Motor neuron (in vitro differentiated cells): ENCODE data around the gene TNNI3K. TPM values are rescaled to one million over a fixed set of nuclear protein-coding genes. Genes with fewer than 3 reads are reported as not detected.
"Not testable (repeated sequence)": the region's sequence is repeated elsewhere in the genome, so short reads cannot be mapped to it uniquely, and the experiment has no call there.

Experiments used
- ATAC-seq, 8 experiments: fragments of 200-7000 bp; cut with Tn5 transposase; replicated peaks in 6 of 8; 2 replicates each; pipeline ENCODE4 v1.8.0; 2021; ENCODE audit warnings: mild to moderate bottlenecking in 8 of 8, moderate library complexity in 8 of 8
- H3K27ac ChIP-seq, 2 donors: fragments of 250-450 bp; sonication (Bioruptor Pico); 2 replicates each; pipeline ENCODE4 v1.9.0; 2021; ENCODE audit warnings: antibody characterized with exemption in 2 of 2, mild to moderate bottlenecking in 2 of 2, moderate library complexity in 1 of 2
- H3K4me1 ChIP-seq, 2 donors: fragments of 250-450 bp; sonication (Bioruptor Pico); replicated peaks in 1 of 2; 2 replicates each; pipeline ENCODE4 v1.6.1; 2021; ENCODE audit warnings: antibody characterized with exemption in 2 of 2, mild to moderate bottlenecking in 2 of 2, moderate library complexity in 1 of 2
- H3K4me3 ChIP-seq, 5 donors: fragments of 250-450 bp; sonication (Bioruptor Pico); 2 replicates each; pipeline ENCODE4 v1.9.0; 2021; ENCODE audit warnings: antibody characterized with exemption in 5 of 5, mild to moderate bottlenecking in 5 of 5, moderate library complexity in 4 of 5
- WGBS, 10 experiments: fragments of 450-650 bp; shearing (Covaris generic); methylation state at CpG; one replicate each; pipeline ENCODE4 v1.0.0; 2022; 5-methylcytosine and 5-hydroxymethylcytosine counted together
- in situ Hi-C, 9 experiments: fragments of 400-800 bp; cut with MboI; loops; one replicate each; pipeline ENCODE4 v1.15.0; 2021; ENCODE audit warnings: low sequenced_read_pairs in 9 of 9, low pct_unique_long_range_greater_than_20kb in 2 of 9; ENCODE audit not compliant: unreplicated experiment in 9 of 9
- total RNA-seq, 8 experiments: library from RNA; unstranded; fragments of 300-600 nt; gene quantifications; 2 replicates each; pipeline versions ENCODE4 v1.2.3 to v1.2.4, GENCODE V29; 2022

The TNNI3K gene
- total RNA-seq, 8 experiments from 2014 or later = 0.08 to 5.3 (median 1.6) TPM; not detected in 2

DNA sequence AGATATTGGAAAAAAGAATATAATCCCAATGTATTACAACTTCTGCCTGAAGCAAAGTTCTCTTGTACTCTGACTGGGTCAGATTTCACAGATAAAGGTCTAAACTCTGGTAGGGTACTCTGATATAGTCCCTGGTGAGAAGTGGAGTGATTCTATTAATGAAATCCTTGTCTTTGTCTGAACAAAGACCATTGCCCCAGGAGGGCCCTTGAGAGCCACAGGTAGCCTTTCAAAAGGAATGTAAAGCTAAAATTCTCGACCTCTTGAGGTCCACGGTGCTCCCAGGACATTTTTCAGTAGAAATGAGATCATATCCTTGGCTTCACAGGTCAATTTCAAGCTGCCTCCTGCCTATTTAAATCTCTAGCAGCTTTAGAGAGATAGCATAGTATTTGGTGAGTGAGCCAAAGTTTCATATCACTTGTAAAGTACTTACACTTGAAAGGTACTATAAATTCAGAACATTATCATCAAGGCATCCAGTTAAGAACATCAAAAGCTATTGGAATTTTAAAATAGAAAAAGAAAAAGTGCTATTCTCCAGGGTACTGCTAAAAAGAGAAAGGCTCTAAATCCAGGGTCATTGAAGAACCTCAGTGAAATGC is 10.1 kb downstream of the TNNI3K start:
- H3K4me1 ChIP-seq = peaks cover 6 to 9% of the 10 kb centered on the region in 2 donors
- no peak overlapping the region for H3K27ac ChIP-seq
- WGBS, 10 experiments = 0% methylated on average over 1 to 2 of the region's 2 CpGs; no CpG with 5 or more reads in 3 of the 10 experiments
- H3K4me3 ChIP-seq = no peak overlapping the region
- in situ Hi-C loops = no loop called here
- ATAC-seq = no peak

DNA sequence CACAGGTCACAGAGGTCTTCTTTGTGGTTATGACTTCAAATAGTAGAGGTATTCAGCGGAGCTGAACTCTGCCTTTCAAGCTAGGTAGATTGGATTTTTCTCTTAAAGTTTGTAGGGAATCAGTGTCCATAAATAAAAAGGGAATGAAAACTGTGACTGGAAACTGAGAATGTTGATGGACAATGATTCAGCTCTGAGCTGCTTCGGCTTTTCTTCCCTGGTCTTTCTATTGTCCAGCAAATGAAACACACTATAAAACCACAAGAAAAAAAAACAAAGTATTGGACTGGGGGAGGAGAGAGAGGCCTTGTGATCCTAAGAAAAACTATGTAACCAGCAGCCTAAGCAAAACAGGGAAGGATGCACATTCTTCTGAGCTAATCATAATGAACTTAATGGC is 11.1 kb downstream of the TNNI3K start:
- 0 to 93% (median 64%) methylated on average over 1 to 2 of the region's 2 CpGs for WGBS, 10 experiments
- no peak overlapping the region for H3K4me3 ChIP-seq
- ATAC-seq = peak in 5 of 8 experiments; percentile 51 to 73 (median 58)
- H3K4me1 ChIP-seq = peaks cover 6 to 9% of the 10 kb centered on the region in 2 donors
- in situ Hi-C loops = no loop called here
- H3K27ac ChIP-seq = no peak overlapping the region

DNA sequence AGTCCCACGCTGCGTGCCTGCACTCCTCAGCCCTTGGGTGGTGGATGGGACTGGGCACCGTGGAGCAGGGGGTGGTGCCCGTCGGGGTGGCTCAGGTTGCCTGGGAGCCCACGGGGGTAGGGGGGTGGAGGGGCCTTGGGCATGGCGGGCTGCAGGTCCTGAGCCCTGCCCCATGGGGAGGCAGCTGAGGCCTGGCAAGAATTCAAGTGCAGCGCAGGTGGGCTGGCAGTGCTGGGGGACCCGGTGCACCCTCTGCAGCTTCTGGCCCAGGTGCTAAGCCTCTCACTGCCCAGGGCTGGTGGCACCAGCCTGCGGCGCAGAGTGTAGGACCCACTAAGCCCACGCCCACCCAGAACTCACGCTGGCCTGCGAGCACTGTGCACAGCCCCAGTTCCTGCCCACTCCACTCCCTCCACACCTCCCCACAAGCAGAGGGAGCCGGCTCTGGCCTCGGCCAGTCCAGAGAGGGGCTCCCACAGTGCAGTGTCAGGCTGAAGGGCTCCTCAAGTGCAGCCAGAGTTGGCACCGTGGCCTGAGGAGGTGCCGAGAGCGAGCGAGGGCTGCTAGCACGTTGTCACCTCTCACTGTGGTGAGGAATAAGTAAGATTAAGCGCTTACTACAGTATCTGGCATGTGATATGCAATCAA is 12.8 kb downstream of the TNNI3K start:
- ATAC-seq = no peak

DNA sequence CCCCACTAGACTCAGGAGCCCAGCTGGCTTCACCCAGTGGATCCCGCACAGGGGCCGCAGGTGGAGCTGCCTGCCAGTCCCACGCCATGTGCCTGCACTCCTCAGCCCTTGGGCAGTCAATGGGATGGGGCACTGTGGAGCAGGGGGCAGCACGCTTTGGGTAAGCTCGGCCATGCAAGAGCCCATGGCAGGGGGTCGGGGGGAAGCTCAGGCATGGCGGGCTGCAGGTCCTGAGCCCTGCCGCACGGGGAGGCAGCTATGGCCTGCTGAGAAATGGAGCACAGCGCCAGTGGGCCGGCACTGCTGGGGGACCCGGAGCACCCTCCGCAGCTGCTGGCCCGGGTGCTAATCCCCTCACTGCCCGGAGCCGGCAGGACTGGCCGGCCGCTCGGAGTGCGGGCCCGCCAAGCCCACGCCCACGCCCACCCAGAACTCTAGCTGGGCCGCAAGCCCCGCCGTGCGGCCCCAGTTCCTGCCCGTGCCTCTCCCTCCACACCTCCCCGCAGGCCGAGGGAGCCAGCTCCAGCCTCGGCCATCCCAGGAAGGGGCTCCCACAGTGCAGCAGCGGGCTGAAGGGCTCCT is 18.1 kb downstream of the TNNI3K start:
- WGBS, 10 experiments = 67 to 100% (median 87%) methylated on average over 2 to 9 of the region's 32 CpGs; no CpG with 5 or more reads in 6 of the 10 experiments

More for the DNA sequence above, 12.8 kb downstream of the TNNI3K start:
- H3K4me1 ChIP-seq = peaks cover 6 to 9% of the 10 kb centered on the region in 2 donors
- 6 to 93% (median 90%) methylated on average over 1 to 16 of the region's 22 CpGs; no CpG with 5 or more reads in 5 of the 10 experiments for WGBS, 10 experiments
- H3K27ac ChIP-seq = no peak overlapping the region
- no peak overlapping the region for H3K4me3 ChIP-seq
- in situ Hi-C loops = no loop called here

DNA sequence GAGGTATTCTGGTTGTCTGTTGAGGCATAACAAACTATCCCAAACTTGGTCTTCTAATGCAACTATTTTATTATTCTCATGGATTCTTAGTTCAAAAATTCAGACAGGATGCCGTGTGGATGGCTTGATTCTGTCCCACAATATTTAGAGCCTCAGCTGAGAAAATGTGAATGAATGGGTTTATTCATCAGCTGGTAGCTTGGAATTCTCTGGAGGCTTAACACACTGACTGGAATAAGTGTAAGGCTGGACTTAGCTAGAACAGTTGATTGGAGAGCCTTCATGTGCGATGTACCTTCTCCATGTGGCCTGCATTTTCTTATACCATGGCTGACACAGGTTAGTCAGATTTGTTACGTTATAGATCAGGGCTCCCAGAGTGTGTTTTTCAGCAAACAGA is 30.8 kb downstream of the TNNI3K start:
- no peak for ATAC-seq
- 25 to 95% (median 87%) methylated on average over 1 to 3 of the region's 3 CpGs; no CpG with 5 or more reads in 3 of the 10 experiments for WGBS, 10 experiments
- Histone ChIP-seq H3K27ac (no peak overlapping the region), H3K4me3 (no peak overlapping the region), H3K4me1 (no peaks in the 10 kb centered on the region)
- in situ Hi-C loops = no loop called here

More for the DNA sequence above, 18.1 kb downstream of the TNNI3K start:
- in situ Hi-C loops, H3K4me1 ChIP-seq, ATAC-seq, H3K4me3 ChIP-seq, H3K27ac ChIP-seq: not testable (repeated sequence)

DNA sequence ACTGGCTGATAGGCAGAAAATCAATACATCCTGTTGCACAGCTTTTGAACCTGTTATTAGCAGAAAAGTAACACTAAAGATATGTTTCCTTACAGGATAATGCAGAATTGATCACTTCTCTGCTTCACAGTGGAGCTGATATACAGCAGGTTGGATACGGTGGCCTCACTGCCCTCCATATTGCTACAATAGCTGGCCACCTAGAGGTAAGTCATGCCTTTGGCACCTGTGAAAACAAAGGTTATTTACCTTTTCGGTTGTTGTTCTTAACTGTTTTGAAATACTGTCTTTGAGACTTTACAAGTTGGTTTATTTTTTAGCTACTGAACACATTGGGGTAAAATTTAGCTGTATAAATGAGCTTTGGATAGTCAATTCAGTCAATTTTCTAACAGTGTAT is 36.3 kb downstream of the TNNI3K start:
- 33 to 100% (median 80%) methylated on average over 1 to 2 of the region's 2 CpGs; no CpG with 5 or more reads in 1 of the 10 experiments for WGBS, 10 experiments
- in situ Hi-C loops = no loop called here
- ATAC-seq = no peak
- Histone ChIP-seq H3K4me1 (no peaks in the 10 kb centered on the region), H3K27ac (no peak overlapping the region), H3K4me3 (no peak overlapping the region)

DNA sequence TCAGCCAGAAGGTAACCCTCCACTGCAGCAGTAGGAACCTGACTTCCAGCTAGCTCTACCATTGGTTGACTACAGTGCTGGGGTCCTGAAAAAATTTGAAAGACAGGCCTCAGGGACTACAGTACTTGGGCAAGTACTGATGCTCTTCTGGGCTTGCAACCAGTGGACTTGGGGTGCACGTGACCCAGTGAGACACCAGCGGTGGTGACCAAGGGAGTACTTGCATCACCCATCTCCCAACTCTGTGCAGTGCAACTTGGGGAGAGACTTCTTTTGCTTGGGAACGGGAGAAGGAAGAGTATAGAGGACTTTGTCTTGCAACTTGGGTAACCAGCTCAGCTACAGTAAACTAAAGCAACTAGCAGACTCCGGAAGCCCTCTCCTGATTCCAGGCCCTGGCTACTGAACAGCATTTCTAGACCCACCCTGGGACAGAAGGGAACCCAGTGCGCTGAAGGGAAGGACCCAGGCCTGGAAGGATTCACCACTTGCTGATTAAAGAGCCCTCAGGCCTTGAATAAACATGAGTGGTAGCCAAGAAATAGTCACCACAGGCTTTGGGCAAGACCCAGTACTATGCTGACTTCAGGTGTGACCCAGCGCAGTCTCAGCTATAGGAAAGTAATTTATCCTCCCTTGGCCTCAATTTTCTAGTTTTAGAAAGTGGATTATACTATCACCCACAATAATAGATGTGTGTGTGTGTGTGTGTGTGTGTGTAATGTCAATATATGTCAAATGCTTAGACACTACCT is 45.6 kb downstream of the TNNI3K start:
- no peak overlapping the region for H3K27ac ChIP-seq
- WGBS, 10 experiments = 58 to 100% (median 100%) methylated on average over 1 to 5 of the region's 6 CpGs; no CpG with 5 or more reads in 3 of the 10 experiments
- no peaks in the 10 kb centered on the region for H3K4me1 ChIP-seq
- H3K4me3 ChIP-seq = no peak overlapping the region
- no peak for ATAC-seq
- in situ Hi-C loops = no loop called here

DNA sequence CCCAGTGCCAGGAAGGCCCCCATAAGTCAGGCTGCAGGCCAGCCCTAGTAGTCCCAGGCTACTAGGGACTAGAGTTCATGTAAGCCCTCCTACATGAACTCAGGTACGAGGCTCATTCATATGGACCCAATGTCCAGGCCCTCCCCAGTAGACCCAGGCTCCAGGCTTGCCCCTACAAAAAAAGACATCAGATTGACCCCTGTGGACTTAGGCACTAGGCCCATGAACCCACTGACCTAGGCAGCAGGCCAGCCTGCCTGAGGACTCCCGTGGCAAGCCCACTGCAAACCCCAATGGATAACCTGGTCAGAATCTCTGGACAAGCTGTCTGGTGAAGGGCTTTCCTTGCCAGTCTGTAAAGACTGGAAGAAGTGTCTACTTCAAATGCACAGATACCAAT is 51.2 kb downstream of the TNNI3K start:
- in situ Hi-C loops = no loop called here
- H3K4me1 ChIP-seq = no peaks in the 10 kb centered on the region
- WGBS, 10 experiments = 18 to 100% (median 71%) methylated on average over 1 to 2 of the region's 2 CpGs; no CpG with 5 or more reads in 7 of the 10 experiments
- H3K4me3 ChIP-seq = no peak overlapping the region
- no peak for ATAC-seq
- no peak overlapping the region for H3K27ac ChIP-seq

DNA sequence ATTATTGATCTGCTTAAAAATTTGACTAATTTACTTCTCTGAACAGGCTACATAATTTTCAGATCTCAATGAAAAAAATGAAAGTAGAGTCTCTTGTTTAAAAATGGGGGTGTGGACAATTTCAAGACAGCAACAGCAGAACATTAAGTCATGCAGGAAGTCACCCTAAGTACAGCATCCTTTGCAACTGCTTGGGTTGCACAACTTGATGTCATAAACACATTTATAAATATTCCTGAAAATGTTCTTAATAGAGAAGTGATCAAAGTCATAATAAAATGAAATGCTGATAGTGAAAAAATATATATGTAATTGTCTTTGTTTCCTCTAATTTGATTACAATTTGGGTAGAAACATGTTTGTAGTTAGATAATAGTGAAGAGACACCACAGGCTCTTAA is 79.3 kb downstream of the TNNI3K start:
- H3K4me3 ChIP-seq = no peak overlapping the region
- in situ Hi-C loops = no loop called here

DNA sequence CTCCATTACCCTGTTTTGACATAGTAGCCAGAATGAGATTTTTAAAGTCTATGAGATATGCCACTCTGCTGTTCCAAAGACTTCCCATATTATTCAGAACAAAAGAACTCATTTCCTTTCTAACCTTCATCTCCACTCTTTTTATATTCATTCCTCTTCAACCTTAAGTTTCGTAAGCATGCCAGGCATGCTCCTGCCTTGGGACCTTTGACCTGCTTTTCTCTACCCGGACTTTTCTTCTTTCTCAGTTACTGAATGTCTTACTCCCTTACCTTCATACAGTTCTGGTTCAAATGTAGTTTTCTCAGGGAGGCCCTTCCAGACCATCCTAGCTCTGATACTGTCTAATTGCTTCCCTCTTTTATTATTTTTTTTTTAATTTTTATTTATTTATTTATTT is 81.1 kb downstream of the TNNI3K start:
- in situ Hi-C loops = no loop called here
- WGBS, 10 experiments = 32 to 96% (median 82%) methylated on average over 2 of the region's 2 CpGs; no CpG with 5 or more reads in 1 of the 10 experiments
- Histone ChIP-seq H3K4me3 (no peak overlapping the region), H3K4me1 (peaks cover 0 to 2% of the 10 kb centered on the region in 2 donors), H3K27ac (no peak overlapping the region)
- ATAC-seq = no peak

More for the DNA sequence above, 79.3 kb downstream of the TNNI3K start:
- no peak for ATAC-seq
- Histone ChIP-seq H3K4me1 (peaks cover 0 to 2% of the 10 kb centered on the region in 2 donors), H3K27ac (no peak overlapping the region)

DNA sequence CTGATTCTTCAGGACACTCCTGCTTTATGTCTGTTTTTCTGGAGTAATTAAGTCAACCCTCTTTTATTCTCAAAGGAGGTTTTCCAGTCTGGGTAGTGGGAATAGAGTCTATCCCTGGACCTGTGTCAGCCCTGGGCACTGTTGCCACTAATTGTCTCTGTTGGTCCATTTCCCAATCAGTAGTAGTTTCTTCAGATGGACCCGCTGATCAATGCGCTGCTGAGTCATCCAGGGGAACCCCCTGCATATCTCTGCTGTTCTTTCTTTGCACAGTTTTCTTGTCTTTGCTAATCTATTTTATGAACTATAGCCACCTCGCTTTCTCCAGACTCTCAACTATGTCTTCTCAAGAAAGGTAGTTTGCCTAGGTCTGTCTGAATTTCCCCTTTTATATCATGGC is 82.5 kb downstream of the TNNI3K start:
- 0 to 97% (median 87%) methylated on average over 1 to 3 of the region's 3 CpGs; no CpG with 5 or more reads in 3 of the 10 experiments for WGBS, 10 experiments
- H3K27ac ChIP-seq = no peak overlapping the region
- peaks cover 0 to 2% of the 10 kb centered on the region in 2 donors for H3K4me1 ChIP-seq
- no peak for ATAC-seq
- in situ Hi-C loops = no loop called here
- H3K4me3 ChIP-seq = no peak overlapping the region

DNA sequence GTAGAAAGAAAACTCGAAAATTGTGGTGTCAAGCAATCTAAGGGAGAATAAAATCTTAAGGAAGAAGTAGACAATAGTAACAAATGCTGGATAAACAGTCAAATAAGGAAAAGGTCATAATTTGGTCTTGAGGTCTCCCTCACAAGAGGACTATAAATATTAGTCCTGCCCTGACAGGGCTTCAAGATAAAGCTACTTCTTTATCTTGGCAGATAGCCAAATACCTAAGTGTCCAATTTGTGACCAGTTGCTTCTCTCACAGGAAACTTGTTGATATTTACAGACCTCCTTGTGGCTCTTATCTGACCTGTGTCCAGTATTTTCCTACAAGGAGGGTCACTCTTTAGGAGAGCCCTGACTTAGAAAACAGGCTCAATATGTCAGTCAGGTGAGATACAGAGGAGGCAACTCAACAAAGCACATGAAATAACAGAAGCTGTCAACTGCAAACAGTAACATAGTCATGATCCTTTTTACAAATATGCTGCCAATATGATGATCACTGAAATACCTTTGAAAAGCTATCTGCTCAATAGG is 88.8 kb downstream of the TNNI3K start:
- Histone ChIP-seq H3K4me1 (no peaks in the 10 kb centered on the region), H3K27ac (no peak overlapping the region), H3K4me3 (no peak overlapping the region)
- WGBS, 10 experiments = 7 to 87% (median 67%) methylated on average over 1 of the region's 1 CpG; no CpG with 5 or more reads in 1 of the 10 experiments
- in situ Hi-C loops = no loop called here
- no peak for ATAC-seq
